HG03460 (cell line): Measurements from ENCODE around the gene TBCK.
"Not testable (repeated sequence)": the region's sequence is repeated elsewhere in the genome, so short reads cannot be mapped to it uniquely, and the experiment has no call there.

Source experiments
- ATAC-seq: cut with Tn5 transposase; IDR thresholded peaks from one replicate; pipeline ENCODE4 v1.9.1; 2021; ENCODE audit not compliant: unreplicated experiment

TBCK gene

GRCh38 chr4:106238820-106239420, 77.1 kb downstream of the TBCK start:
- peak; percentile 89 for ATAC-seq

- no peak for ATAC-seq
These were observed 84.1 kb downstream of the TBCK start for GRCh38 chr4:106231931-106232330.

DNA sequence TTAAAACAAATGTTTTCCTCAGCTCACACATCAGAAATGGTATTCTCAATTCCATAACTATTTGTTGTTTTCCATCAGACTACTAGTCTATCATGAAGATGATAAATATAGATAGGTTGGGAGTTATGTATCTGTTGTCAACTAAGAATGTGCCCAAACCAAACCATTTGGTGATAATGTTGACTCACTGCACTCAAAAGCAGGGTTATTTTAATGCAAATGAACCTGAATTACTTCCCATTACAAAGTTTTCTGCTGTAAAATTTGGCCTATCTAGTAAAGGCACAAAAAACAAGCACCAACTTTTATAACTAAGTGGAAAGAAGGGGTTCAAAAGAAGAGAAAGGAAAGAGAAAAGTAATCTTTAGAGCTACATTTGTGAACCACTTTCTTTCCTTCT, 93.5 kb downstream of the TBCK start:
- no peak for ATAC-seq

GRCh38 chr4:106213291-106213690, 102.7 kb downstream of the TBCK start:
- not testable (repeated sequence) for ATAC-seq

GRCh38 chr4:106210021-106210420, 106.0 kb downstream of the TBCK start:
- ATAC-seq, result no peak

GRCh38 chr4:106208481-106209460, 107.2 kb downstream of the TBCK start:
- ATAC-seq, result no peak

DNA sequence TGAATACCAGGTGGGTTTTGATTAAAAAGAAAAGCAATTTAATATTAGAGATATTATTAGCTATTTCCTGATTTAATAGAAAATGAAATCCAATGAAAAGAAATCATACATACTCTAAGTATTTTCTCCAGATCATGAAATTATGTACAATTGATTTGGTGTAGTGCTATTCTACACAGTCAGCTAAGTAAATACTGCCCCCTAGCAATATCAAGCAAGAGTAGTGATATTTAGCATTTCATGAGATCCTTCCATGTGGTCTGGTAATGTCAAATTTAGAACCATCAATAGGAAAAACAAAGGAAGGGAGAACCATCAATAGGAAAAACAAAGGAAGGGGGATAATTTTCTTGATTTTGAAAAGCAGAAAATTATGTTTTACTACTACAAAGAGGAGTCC, 114.6 kb downstream of the TBCK start:
- ATAC-seq, result no peak

DNA sequence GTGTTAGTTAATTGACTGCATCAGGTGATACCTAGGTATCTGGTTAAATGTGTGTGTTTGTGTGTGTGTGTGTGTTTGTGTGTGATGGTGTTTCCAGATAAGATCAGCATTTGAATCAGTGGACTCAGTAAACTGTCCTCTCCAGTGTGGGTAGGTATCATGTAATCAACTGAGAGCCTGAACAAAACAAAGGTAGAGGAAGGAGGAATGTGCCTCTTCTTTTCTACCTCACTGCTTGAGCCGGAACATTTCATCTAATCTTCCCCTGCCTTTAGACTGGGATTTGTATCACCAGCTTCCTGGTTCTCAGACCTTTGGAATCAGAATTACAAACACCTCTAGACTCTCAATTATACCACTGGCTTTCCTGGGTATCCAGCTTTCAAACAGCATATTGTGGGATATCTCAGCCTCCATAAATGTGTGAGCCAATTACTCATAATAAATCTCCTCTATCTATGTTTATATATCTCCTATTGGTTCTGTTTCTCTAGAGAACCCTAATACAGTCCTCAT, 120.5 kb downstream of the TBCK start:
- no peak for ATAC-seq

DNA sequence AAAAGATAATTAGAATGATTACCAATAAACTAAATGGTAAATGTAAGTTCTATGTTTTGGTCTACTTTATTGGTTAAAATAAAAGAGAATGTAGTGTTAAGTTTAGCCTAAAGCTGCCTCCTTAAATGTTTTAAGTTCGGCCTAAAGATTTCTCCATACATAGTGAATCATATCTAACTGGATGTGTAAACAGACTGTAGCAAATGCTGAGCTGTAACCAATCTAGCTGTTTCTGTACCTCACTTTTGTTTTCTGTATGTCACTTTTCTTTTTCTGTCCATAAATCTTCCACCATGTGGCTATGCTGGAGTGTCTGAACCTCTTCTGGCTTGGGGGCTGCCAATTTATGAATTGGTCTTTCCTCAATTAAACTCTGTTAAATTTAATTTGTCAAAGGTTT, 121.2 kb downstream of the TBCK start:
- ATAC-seq, result no peak

DNA sequence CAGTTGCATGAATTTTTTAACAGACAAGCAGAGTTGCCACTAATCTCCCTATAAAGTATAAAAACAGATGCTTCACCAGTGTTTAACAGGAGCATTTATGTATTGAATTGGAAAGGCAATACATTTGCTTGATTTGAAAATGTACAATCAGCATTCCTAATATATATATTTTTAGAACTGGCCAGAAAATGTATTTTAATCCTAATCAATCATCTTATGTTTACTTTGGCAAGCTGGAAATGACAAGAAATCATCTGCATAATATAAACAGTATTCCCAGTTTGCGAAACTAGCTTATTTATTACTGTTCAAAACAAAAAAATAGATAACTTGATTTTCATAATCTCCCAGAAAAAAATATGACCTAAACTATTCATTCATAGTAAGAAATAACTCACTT, 123.9 kb downstream of the TBCK start:
- no peak for ATAC-seq

- ATAC-seq, result no peak
These were observed 129.8 kb downstream of the TBCK start for GRCh38 chr4:106186201-106186600.

DNA sequence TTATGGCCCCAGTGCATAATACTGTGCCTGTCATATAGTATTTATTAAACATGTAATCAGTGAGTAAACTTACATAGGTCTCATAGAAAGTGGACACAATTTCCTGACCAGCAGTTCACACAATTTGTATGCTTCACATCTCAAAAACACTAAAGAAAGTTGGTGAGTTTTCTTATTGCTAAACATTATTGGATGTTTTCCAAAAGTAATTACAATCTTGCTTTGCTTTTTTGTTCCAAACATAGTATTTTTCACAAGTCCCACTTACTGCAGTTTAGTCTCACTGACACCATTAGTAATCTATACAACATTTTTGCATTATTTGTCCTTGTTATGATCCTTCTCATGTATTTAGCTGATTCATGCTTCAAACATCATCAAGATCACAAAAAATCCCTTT, 132.5 kb downstream of the TBCK start:
- no peak for ATAC-seq

DNA sequence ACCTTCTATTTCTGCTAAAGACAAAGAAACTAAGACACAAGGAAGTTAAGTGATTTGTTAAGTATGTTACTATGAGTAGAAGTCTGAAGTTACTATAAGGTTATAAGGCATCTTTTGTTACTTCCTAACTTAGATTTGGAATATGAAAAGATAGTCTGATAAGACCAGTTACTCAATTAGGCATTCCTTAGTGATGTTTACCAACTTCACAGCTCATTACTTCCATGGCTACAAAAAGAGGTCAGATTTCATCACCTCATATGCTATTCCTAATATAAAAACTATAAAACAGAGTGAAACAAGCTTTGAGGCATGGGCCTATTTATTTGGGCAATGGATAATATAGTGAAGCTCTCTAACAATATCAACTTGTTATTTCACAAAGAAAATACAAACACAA, 143.1 kb downstream of the TBCK start:
- ATAC-seq, result no peak

DNA sequence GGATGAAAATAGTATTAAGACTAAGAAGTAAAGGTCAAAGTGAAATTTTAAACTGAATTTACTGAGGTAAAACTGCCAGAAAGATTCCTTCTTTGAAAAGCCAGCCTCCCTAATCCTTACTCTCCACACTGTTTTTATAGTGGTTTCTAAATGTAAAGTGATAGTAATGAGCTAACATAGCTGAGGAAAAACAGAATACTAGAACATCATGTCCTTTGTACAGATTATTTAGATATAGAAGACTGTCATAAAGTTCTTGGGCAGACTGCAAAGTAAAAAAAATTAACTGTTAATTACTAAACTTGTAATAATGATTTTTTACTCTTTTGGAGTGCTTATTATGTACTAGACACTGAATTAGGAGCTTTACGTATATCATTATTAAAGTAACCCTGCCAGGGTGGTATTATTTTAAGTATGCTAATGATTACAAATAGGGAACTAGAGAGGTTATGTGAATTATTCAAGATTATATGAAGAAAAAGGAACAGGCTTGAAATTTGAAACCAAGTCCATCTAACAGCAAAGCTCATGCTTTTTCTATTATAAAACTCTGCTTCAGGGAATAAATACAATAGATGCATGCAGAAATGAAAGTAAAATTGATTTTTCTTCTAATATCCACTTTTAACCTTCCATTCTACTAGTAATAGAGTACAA, 150.5 kb downstream of the TBCK start:
- ATAC-seq, result no peak

DNA sequence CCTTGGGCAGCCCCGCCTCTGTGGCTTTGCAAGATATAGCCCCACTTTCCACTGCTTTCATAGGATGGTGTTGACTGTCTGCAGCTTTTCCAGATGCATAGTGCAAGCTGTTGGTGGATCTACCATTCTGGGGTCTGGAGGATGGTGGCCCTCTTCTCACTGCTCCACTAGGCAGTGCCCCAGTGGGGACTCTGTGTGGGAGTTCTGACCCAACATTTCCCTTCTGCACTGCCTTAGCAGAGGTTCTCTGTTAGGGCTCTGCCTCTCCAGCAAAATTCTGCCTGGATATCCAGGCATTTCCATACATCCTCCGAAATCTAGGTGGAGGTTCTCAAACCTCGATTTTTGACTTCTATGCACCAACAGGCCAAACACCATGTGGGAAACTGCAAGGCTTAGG, 153.7 kb downstream of the TBCK start:
- no peak for ATAC-seq

- ATAC-seq, result no peak
These were observed 155.4 kb downstream of the TBCK start for GRCh38 chr4:106160560-106160959.

DNA sequence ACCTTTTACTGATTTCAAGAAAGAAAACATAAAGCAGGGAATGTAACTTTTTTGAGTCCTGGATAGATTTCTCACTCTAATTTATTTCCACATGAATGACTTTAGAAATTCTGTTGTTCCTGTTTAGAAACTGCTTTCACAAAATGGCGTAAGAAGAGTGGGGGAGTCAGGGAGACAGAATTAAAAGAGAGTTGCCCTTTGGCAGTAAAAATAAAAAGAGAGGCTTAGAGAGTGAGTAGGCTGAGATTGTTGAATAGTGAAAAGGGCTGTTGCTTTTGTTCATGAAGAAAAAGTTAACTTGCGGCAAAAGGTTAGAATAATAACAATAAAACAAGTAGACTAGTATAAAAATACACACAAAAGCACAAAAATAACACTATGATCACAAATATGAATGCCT, 166.1 kb downstream of the TBCK start:
- no peak for ATAC-seq

GRCh38 chr4:106149026-106149425, 167.0 kb downstream of the TBCK start:
- no peak for ATAC-seq

DNA sequence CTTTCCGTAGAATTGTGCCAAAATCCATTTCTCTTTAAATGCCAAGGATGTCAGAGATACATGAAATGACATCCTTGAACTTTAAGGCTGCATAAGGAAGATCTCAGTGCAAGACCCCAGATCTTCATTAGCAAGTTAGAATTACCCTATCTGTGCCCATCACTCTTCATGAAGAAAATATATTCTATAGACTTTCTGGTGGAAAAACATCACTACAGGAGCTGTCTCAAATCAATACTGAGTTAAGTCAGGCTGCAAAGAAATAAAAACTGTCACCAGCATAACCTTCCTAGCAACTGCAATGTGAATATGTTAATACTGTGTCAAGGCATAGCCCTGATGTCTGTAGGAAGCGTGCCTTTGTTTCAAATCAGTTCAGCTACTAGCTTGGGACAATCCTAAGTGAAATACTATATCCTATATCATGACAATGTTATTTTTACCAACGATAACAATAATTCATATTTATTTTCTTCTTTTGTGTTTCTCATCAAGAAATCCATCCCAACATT, 173.3 kb downstream of the TBCK start:
- no peak for ATAC-seq

DNA sequence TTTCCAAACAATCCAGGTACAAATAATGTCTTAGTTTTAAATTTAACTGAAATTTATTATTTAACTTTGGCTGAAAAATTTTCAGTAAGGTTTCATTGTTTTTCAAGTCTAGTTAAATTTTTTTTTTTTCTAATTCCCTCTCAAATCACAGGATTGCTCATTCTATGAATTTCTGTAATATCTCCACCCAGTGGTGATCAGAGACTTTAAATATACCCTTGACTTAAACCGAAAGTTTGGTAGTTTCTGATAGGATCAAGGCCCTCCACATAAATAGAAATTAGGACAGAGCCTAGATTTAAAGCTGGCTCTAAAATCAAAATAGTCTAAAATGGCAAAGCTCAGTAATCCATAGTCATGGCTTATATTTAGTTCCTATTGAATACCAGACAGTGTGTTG, 175.4 kb downstream of the TBCK start:
- ATAC-seq, result no peak

GRCh38 chr4:106136777-106137331, 179.2 kb downstream of the TBCK start:
- no peak for ATAC-seq
